ENCODE data around the gene RFC4.

Gene RFC4

DNA sequence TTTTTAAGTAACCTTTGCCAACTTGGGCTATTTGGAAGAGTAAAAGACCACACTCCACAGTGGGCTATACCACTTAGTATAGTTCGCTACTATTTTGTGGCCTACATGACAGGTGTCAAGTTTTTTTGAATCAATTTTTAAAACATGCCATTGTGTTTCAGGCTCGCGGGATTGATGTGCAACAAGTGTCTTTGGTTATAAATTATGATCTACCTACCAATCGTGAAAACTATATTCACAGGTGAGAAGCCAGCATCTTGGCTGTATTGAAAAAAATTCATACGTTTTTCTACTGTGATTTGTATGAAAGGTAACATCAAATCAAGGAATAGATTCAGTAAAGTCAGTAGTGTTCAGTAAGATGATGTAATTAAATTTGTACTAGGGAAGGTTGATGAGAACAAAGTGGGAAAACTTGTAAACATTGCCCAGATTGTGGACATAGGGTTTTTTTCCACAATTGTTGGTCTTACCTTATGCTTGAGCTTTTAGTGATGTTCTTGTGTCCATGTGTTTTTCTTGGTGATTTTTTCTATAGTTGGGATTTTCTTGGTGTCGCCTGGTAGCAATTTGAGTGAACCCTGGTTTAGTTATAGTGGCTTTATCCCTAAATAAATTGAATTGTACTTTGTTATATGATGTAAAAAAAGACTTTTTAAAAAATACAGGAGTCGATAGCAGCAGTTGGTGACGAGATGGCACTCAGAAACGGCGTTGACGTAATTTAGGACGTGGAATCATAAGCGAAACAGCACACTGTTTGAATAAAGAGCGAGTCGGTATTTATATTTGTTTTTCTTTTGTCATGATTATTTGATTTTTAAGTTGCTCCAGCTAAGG, 18.4 kb downstream of the RFC4 start:
- no peak for DNase-seq (ENCODE audit: low read depth in 2 of 2)

DNA sequence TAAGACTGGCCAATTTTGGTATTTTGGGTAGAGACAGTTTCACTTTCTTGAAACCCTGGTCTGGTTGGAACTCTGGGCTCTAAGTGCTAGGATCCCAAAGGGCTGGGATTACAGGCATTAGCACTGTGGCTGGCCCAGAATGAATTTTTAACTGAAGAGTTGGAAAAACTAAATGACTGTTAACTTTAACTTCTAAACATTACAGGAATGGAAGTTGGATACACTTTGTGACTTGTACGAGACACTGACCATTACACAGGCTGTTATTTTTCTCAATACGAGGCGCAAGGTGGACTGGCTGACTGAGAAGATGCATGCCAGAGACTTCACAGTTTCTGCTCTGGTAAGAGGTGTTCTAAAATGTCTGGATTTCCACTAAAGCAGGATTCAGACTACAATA, 19.4 kb downstream of the RFC4 start:
- no peak for DNase-seq (ENCODE audit: low read depth in 2 of 2)

DNA sequence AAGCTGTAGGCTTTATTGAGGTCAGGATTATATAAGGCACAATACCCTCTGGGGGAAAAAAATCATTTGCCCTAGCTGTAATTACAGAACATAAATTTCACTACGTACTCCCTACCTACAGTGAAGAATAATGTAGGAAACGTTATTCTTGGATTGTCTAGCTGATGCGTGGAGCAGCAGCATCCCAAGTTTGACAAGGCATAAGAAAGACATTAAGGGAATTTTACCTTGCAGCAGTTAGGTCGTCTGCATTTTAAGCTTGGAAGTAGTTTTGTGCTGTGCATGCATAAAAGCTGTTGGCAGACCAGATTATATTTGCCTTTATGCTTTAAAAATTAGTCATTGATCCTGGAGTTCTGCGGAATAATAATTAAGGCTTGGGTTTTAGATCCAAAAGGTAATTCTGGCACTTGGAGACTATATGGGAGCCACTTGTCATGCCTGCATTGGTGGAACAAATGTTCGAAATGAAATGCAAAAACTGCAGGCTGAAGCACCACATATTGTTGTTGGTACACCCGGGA, 20.7 kb downstream of the RFC4 start:
- DNase-seq (ENCODE audit: low read depth in 2 of 2) = no peak

DNA sequence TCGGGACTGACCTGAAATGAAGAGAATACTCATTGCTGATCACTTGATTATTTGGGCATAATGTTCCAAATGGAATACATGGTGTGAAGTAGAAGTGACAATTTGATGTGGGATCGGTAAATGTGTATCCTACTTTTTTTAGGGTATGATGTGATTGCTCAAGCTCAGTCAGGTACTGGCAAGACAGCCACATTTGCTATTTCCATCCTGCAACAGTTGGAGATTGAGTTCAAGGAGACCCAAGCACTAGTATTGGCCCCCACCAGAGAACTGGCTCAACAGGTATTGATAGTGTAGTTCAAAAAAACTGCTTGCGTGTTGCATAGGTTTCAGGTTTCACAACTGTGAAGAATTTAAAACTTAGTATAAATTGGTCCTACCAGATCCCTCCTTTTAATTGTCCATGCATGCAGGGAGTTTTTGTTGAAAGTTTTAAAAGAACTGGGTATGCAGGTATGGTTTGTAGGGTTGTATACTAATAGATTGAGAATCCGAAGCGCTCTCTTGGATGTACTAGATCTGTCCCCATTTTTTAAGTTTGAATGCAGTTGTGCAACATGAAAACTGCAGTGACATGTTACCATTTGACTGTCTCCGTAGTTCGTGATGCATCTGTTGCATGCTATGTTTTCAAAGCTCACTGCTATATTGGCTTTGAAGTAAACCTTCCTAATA, 21.3 kb downstream of the RFC4 start:
- DNase-seq (ENCODE audit: low read depth in 2 of 2) = no peak

DNA sequence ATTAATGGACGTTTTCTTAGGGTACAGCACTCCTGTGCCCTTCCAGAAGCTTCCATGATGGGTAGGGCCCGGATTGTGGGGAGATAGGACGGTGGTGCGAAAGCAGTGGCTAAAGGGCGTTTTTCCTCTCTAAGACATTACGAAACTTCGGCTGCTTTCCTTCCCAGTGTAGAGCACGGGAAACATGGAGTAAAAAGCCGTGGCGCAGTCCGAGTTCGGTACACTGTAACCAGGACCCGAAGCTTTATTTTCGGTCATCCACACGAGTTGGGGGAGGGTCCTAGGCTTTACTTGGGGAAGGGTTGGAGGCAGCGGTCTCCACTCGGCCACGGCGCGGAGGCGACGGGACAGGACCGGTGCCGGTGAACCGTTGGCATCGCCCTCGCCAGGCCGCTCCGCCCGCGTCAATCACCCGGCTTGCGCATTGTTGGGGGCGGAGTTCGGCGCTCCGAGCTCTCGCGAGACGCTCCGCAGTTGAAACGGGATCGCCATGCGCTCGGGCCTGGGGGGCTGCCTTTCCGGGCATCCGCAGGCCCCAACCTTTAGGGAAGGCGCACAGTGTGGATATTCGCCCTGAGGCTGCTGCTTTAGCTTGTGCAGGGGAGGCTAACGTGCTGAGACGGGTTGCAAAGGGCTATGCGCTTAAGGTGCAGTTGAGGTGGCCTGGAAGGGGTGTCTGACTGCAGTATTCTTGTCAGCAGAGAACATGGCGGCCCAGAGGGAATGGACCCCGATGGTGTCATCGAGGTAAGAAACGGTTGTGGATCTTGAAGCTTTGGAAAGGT, 22.4 kb downstream of the RFC4 start:
- DNase-seq (ENCODE audit: low read depth in 2 of 2) = peak; percentile 60 to 64

DNA sequence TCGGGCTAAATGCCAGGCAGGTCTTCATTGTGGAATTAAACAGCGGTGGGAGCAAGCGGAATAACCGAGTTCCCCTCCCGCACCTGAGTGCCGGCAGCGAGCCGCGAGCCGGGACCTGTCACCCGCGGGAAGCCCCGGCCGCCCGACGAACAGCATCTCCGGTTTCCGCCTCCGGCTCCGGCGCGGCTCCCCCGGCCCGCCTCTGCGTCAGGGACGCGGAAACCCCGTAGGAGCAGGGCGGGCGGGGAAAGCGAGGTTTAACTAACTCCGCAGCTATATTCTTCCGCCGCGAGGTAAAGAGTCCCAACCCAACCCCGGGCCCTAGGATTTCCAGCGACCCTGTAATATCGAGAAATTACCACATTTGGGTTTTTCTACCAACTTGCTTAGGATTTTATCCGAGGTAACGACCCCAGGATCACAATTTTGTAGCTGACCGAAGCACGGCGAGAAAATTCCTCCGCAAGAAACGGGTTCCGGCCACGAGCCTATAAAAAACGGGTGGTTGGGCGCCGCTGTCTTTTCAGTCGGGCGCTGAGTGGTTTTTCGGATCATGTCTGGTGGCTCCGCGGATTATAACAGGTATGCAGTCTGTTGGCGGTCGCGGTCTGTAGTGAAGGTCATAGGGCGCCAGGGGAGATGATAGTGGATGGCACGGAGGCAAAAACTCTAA, 23.1 kb downstream of the RFC4 start, which contains the start of gene EIF4A2:
Gene EIF4A2 (plus strand): TSS at position 520 of the 673 bp plus-strand sequence. CDS start 34 bp downstream, at position 554.
- peak; percentile 82 to 89 for DNase-seq (ENCODE audit: low read depth in 2 of 2)

DNA sequence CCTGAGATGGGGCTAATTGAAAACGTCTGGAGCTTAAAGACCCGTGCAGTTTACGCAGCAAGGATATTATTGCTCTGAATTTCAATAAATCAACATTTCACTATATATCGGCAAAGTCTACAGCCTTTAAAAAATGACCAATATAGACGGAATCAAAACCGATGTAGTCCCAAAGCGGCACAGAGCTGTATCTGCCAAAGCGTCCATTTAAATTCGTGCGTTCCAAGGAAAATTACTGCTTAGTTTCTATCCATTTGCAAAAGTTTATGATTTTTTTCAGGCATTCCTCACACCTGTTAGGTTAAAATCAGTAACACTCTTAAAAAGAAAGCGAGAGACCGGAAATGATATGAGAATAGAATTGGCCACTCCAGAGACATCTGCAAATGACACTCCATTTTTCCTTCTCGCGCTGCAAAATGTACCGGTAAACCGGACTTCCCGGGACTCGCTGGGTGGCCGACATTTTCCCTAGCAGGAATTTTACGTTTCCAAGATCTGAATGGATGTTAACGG, 23.7 kb downstream of the RFC4 start:
- no peak for DNase-seq (ENCODE audit: low read depth in 2 of 2)

DNA sequence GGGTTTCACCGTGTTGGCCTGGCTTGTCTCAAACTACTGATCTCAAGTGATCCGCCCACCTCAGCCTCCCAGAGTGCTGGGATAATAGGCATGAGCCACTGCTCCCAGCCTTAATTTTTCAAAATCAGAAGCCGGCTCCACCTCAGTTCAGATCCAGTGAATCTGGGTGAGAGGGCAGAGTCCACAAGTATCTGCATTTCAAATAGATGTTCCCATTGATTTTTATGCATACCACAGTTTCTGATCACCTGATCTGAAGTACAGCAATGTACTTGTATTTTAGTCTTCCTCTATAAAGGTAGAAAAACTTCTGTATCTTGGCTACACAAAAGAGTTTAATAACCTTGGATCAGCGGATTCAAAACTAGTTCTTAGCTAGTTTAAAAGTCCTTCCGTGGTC, 27.1 kb downstream of the RFC4 start:
- no peak for DNase-seq (ENCODE audit: low read depth in 2 of 2)

DNA sequence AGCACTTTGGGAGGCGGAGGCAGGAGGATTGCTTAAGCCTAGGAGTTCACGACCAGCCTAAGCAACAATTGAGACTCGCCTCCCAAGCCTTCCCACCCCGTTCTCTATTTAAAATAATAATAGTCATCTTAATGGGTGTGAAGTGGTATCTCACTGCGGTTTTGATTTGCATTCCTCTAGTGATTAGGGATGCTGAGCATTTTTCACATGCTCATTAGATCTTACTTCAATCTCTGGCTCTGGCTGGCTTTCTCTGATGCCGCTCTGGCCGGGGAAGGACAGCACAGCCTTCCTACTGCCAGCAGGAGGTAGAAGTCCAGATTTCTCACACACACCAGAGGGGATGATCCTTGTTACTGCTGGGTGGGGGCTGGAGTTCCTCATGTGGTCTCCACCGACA, 30.3 kb downstream of the RFC4 start:
- no peak for DNase-seq (ENCODE audit: low read depth in 2 of 2)

DNA sequence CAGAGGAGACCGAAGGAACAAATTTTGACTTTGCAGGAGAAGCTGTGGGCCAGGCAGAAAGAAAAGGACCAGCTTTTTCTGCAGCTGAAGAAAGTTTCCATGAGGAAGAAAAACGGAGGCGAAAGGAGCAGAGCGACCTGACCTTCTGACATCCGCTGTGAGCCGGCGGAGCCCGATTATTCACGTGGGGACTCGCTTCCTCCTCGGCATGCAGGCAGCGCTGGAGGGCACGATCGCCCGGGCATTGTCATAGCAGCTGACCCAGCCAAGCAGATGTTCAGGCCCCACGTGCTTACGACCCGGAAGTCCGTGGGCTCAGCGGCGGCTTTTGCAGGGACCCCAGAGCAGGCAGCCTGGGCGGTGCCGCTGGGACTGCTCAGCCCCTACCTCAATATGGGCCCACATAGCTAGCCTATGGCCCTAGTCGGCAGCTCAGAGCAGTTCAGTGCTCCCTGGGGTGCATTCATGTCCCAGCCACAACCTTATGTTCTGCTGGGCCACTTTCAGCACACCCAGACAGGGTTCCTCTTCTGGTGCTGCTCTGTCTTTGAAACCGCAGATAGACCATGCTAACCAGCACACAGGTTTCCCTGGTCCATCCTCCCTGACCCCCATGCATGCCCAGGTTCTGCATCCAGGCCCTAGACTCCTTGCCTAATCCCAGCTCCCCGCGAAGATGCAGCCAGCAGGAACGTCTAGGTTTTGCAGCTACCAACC, 33.4 kb downstream of the RFC4 start:
- DNase-seq (ENCODE audit: low read depth in 2 of 2) = peak; percentile 54 to 61

DNA sequence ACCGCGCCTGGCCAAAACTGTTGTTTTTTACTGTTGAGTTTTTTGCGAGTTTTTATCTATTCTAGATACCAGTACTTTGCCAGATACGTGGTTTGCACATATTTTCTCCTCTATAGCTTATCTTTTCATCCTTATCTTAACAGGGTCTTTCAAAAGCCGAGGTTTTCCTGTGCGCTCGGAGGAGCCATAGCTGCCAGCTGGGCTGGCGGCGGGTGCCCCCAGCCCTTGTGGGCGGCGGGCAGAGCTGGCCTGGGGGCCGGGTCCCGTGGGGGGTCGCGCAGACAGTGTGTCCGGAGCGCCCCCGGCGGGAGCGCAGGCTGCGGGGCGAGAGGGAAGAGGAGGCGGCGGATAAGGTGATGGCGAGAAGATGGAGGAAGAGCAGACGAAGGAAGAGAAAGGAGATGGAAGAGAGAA, 34.0 kb downstream of the RFC4 start:
- DNase-seq (ENCODE audit: low read depth in 2 of 2) = no peak

DNA sequence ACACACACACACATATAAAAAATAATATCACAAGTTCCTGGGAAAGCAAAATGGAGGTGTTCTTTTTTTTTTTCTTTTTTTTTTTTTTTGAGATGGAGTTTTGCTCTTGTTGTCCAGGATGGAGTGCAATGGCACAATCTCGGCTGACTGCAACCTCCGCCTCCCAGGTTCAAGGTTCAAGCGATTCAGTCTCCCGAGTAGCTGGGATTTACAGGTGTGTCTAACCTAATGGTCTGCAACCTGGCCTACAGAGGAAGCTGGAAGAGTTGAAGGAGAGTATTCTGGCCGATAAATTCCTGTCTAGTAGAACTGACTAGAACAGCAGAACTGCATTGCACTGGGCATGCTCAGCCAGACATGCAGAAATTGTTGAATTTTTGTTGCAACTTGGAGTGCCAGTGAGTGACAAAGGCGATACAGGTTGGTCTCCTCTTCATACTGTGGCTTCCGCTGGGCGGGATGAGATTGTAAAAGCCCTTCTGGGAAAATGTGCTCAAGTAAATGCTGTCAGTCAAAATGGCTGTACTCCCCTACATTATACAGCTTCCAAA, 45.3 kb downstream of the RFC4 start:
- no peak for DNase-seq (ENCODE audit: low read depth in 2 of 2)

DNA sequence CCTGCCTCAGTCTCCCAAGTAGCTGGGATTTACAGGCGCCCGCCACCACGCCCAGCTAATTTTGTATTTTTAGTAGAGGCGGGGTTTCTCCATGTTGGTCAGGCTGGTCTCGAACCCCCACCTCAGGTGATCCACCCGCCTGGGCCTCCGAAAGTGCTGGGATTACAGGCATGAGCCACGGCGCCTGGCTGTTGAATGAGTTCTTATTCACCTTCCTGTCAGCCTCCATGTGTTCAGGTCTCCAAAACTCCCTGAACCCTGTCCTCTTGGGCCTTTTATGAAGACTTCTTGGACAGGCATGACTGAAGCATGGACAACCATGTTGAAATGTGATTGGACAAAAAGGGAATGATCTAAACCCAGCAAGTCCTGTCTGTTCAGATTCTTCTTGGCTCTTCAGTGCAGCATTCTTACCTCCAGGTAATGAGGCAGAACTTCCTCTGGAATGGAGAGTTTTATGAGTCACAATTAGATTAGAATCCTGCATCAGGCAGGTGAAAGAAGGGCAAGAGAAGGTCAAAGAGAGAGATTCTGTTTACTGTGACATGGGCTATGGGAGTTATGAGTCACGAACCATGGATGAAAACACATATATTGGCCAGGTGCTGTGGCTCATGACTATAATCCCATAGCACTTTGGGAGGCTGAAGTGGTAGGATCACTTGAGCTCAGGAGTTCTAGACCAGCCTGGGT, 46.0 kb downstream of the RFC4 start:
- DNase-seq (ENCODE audit: low read depth in 2 of 2) = no peak

DNA sequence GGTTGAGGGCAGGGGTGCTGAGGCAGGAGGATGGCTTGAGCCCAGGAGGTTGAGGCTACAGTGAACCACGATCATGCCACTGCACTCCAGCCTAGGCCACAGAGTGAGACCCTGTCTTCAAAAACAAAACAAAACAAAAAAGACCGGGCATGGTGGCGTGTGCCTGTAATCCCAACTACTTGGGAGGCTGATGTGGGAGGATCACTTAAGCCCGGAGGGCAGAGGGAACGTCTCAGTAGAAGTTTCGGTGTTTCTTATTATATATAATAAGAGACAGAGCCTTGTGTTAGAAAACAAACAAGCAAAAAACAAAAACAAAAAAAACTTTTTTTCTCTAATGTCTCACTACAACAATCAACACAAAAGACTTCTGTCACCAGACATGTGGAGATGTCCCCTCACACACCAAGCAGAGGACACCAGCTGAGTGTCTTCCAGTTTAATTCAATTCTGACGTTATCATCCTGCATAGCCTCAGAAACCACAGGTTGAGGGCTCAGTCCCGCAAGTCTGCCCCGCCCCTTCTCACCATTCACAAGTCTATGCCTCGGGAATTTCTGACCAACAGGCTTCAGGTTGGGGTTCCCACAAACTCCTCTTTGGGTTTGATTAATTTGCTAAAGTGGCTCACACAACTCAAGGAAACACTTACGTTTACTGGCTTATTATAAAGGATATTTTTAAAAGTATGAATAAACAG, 46.9 kb downstream of the RFC4 start:
- DNase-seq (ENCODE audit: low read depth in 2 of 2) = no peak

DNA sequence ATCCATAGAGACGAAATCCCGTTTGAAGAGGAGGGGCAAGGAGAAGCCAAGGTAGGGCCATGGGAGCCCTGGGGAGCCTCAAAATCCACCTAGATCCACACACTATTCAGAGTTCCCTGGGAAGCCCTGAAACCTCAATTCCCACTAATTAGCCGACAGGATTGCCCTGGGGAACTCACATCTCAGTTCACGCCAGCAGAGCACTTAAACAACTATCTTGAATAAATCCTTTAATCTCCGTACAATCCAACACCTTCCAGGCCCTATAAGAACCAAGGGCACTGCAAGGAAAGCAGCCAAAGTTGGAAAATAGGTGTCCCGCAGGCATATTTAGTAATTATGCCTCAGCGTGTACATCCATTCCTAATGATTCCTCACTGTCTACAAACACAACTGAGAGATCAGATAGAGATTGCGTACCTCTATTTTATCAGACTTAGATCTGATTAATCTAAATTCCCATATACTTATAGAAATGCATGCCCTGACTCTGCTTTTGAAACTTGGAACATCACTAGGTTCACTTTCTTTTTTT, 48.5 kb downstream of the RFC4 start:
- no peak for DNase-seq (ENCODE audit: low read depth in 2 of 2)

DNA sequence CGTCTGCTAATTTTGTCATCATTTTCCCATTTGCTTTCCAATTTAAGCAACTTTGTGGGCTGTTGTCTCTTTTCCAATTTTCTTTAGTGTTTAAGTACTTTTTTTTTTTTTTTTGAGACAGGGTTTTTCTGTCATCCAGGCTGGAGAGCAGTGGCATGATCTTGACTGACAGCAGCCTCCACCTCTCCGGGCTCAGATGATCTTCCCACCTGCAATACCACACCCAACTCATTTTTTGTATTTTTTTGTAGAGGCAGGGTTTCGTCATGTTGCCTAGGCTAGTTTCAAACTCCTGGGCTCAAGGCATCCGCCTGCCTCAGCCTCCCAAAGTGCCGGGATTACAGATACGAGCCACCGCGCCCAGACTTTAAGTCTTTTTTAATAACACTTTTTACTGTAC, 49.1 kb downstream of the RFC4 start:
- no peak for DNase-seq (ENCODE audit: low read depth in 2 of 2)

DNA sequence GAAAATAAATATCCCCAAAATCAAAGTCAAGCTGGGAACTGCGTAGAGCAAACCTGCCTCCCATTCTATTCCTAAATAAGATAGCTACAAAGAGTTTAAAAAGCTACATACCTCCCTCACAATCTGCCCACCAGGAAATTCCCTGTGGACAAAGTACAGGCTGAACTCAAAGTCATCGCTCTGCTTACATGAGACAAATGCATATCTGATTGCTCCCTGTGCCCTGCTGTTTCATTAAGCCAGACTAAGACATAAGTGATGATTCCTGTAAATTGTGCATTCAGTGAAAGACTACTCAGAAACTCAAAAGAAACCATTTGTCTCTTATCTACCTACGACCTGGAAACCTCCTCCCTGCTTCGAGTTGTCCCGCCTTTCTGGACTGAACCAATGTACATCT, 51.4 kb downstream of the RFC4 start:
- DNase-seq (ENCODE audit: low read depth in 2 of 2) = no peak

DNA sequence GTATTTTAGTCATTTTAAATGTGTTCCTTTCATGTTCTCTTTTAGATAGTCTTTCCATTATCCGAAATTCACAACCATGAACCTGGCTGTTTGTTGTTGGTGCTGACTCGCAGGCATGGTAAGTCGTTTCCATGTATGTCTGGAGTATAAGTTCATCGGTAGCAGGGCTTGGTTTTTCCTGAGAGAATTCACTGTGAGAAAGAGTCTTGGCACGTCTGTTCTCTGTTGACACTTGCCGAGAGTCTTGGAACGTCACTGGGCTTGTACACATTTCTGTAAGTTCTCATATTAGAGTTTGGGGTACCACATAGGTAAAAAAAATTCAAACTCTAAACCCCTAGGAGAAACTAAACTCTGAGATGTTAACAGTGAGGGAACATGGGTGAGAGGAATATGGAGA, 52.3 kb downstream of the RFC4 start:
- no peak for DNase-seq (ENCODE audit: low read depth in 2 of 2)

DNA sequence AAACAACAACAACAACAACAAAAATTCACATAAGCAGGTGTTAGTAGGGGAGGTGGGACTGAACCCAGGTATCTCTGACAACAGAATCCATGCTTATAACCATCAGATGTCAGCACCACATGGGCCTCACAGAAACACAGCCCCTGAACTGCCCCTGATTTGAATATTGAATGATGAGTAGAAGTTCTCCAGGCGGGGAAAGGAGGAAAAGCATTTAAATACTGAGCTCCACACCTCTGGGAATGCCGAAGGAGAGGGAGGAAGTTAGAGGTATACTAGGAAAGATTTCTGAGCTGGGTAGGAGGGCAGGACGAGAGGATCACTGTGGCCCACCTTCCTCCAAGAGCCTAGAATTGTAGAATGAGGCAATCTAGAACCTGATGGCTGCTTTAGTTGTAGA, 54.8 kb downstream of the RFC4 start:
- DNase-seq (ENCODE audit: low read depth in 2 of 2) = no peak
